ENCODE measurements around the gene NECAB2.

The NECAB2 gene

GRCh38 chr16:83964684-83965443 is 3.2 kb upstream of the NECAB2 start:
- FAIRE-seq (no peak), DNase-seq (ENCODE audit: insufficient read length, low spot score) (no peak)

DNA sequence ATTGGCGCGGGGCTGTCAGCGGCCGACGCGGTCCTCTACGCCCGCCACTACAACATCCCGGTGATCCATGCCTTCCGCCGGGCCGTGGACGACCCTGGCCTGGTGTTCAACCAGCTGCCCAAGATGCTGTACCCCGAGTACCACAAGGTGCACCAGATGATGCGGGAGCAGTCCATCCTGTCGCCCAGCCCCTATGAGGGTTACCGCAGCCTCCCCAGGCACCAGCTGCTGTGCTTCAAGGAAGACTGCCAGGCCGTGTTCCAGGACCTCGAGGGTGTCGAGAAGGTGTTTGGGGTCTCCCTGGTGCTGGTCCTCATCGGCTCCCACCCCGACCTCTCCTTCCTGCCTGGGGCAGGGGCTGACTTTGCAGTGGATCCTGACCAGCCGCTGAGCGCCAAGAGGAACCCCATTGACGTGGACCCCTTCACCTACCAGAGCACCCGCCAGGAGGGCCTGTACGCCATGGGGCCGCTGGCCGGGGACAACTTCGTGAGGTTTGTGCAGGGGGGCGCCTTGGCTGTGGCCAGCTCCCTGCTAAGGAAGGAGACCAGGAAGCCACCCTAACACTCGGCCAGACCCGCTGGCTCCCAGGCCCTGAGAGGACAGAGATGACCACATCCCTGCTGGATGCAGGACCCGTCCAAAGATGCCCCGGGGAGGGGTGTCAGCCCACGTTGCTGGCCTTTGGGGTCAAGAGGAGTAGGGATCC is 2.4 kb upstream of the NECAB2 start:
- DNase-seq (ENCODE audit: insufficient read length, low spot score) (no peak), FAIRE-seq (no peak)

GRCh38 chr16:83966153-83966696 is 1.8 kb upstream of the NECAB2 start:
- FAIRE-seq (no peak), DNase-seq (ENCODE audit: insufficient read length, low spot score) (no peak)

DNA sequence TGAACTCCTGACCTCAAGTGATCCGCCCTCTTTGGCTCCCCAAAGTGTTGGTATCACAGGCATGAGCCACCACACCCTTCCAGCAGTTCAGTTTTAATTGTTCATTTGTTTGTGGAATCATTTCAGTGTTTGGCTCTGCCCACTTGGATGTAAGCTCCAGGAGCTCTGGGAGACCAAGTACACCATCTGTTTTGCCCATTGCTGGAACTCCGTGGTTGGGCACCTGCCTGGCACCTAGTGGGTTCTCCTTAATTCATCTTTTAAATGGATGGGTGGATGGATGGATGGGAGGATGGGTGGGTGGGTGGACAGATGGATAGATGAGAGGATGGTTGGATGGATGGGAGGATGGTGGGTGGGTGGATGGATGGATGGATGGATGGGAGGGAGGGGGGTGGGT is 953 bp upstream of the NECAB2 start:
- DNase-seq (ENCODE audit: insufficient read length, low spot score), result no peak
- no peak for FAIRE-seq

DNA sequence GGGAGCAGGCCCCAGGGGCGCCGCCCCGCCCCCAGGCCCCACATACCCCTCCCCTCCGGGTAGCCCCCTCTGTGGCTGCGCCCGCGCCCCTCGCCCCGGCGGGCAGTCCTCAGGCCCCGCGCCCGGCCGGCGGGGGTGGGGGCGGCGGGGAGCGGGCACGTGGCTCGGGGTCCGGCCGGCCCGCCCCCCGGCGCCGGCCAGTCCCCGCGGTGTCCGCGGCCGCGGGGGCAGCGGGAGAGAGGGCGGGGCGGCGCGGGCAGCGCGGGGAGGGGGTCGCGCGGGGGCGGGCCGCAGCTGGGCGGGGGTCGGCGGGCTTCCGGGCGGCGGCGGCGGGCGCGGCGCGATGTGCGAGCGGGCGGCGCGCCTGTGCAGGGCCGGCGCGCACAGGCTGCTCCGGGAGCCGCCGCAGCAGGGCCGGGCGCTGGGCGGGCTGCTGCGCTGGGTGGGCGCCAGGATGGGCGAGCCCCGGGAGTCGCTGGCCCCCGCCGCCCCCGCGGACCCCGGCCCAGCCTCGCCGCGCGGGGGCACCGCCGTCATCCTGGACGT is 335 bp downstream of the NECAB2 start:
- FAIRE-seq, result no peak
- DNase-seq (ENCODE audit: insufficient read length, low spot score), result no peak

DNA sequence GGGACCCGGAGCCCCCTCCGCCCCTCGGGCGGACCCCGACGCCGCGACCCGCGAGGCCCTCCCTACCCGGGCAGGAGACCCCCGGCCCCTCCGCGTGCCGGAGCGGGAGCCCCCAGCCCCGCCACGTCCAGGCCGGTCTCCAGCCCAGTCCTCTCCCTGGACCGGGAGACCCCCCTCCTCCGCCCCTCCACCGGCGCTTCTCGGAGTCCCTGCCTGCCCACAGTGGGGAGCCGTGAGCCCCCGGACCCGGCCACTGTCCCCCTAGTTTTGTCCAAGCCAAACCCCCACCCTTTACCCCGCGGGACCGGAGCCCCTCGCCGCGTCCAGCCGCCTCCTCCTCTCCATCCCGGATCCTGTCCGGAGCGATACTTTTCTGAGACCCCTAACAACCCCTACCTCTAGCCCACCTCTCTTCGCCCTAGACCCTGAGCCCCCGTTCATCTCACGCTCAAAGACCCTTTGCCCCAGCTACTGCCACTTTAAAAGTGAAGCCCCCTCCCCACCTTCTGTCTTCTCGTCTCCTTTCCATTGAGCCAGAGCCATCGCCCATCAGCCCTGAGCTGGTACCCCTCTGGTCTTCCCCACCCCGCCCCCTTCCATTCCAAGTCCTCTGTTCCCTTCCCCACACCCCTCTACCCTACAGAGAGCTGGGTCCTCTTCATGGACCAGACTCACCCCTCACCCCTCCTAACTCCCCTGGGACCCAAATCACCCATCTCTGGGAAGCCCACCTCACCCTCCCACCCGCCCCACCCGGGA is 1.0 kb downstream of the NECAB2 start:
- FAIRE-seq (no peak), DNase-seq (ENCODE audit: insufficient read length, low spot score) (no peak)

DNA sequence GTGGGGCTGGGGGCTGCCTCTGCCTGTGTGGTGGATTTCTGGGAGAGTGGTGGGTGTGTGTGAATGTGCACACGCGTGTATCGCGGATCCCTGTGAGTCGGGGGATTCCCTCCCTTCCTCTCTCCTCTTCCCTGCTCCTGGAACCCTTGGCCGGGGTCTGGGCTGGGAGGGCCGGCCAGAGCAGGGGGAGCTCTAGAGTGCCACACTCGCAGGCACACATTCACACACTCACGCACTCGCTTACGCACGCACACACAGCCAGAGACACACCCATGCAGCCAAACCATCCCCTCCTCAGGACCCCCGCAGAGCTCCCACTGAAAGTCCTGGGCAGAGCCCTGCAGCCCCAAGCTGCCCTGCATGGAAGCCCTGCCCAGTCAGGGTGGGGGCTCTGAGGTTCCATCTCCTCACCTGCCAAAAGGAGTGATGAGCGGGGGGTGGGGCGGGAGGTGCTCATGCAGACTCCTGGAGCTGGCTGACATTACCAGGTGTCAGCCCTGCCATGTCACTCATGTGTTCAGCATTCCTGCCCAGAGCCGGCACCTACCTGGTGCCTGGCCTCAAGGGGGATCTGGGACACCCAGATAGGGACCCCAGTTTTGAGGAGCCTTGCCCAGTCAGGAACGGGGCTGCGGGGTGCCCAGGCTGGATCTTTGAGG is 1.9 kb downstream of the NECAB2 start:
- DNase-seq (ENCODE audit: insufficient read length, low spot score) (no peak), FAIRE-seq (no peak)

- DNase-seq (ENCODE audit: insufficient read length, low spot score) (no peak), FAIRE-seq (no peak)
Observed at GRCh38 chr16:83970430-83970815, 2.4 kb downstream of the NECAB2 start.

DNA sequence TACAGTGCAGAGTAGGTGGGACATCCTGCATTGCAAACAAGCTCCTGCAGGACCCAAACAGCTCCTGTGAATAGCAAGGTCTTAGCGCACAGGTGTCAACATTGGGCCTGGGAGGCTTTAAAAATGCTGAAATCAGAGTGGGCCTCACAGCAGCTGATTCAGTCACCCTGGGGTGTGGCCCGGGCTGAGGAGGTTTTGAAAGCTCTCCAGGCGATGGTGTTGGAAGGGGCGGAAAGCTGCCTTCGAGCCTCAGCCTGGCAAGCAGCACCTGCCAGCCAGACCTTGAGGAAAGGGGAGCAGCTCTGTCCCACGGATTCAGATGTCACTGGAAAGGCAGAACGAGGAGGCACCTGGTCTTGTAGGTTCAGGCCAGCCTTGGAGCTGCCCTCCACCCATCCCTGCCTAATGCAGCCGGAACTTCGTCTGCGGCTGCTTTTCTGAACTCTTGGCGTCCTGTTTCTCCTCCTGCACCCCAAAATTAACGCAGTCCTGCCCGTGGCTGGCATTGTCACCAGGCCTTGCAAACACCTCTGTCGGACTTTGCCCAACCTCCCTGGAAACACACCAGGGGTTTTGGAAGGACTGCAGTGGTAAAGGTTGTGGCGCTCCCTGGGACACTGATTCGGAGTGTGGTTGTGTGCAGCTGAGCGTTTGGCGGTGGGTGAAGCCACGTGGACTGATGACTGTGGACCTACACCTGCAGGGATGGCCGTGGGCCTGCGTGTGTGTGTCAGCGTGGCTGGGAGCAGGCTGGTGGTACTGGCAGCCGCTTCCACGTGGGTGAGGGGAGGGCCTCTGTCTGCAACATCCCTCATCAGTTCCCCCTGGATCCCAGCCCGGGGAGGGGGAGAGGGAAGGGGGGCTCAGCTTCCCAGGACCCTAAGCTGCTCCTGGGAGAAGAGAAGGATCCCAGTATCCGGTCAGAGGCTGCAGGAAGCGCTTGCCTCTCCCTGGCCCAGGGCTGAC is 3.4 kb downstream of the NECAB2 start:
- DNase-seq (ENCODE audit: insufficient read length, low spot score) (no peak), FAIRE-seq (no peak)

DNA sequence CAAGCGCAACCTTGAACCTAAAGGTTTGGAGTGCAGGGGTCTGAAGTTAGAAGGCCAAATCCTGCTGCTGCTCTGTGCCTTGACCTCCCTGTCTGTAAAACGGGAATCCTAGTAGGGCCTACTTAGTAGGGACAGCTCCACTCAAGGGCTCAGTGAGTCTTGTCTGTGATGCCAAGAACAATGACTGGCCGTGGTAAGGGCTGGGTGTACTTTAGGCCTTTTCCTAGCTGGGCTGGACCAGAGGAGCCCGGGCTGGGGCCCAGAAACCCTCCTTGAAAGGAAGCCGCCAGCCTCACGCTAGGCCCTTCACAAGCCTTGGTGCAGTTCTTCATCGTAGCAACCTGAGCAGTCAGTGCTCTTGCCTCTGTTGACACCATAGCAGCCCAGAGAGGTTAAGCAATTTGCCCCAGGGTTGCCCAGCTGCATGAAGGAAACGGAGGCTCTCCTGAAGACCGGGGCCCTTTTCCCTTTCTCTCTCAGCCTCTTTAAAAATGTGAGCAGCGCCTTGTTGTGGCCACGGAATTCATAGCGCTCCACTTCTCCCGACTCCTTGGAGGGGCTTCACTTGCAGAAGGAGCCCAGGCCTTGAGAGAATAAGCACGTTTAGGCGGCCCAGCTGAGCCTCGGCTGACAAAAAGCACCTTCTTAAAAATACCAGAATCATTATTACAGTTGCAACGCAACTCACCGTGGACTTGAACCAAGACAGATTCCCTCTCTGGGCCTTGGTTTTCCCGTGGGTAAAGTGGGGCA is 4.4 kb downstream of the NECAB2 start:
- DNase-seq (ENCODE audit: insufficient read length, low spot score), result no peak
- FAIRE-seq, result no peak

DNA sequence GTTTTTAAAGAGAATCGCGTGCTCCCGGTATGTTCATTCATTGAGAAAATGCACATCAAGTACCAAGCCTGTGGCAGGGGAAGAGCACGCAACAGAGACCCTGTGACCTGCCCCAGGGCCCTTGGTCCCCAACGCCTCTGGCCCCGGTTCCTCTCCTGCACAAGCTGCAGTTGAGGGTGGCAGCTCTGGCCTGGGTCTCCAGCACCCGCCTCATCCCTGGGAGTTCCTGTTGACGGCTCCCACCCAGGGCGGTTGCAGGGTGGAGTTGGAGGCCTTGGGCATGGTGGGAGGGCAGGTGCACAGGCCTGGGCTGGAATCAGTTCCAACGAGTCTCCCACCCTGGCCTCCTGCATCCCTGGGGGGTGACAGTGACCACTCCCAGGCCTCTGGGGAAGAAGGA is 5.0 kb downstream of the NECAB2 start:
- DNase-seq (ENCODE audit: insufficient read length, low spot score) (no peak), FAIRE-seq (no peak)

DNA sequence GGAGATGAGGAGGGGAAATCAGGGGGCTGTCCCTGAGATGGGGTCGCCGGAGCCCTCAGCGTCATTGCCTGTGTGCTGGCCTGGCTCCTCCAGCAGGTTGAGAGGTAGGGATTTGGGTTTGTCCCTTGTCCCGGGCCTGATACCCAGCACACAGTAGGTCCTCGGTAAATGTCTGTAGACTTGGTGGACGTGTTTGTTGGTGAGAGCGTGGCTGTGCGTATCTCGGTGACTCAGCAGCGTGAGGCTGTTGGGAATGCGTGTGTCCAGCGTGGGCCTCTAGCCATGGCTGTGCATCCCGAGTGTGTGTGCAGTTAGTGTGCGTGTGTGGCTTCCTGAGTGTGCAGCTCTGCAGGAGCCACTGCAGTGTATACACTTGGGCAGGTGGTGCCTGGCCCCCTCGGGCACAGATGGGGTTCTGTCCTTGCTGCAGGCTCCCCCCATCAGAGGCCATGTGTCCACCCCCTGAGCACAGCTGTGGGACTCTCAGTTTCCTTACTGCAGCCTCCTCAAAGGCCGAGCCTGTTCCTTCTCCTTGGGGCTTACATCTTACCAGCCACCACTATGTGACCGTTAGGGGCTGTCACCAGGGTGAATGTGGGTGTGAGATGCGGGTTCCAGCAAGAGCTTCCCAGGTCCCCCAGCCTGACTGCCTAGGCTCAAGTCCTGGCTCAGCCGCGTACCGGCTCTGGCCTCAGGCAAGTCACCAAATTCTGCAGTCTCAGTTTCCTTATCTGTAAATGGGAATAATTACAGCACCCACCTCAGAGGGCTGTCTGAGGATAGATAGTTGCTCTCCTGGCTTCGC is 5.7 kb downstream of the NECAB2 start:
- DNase-seq (ENCODE audit: insufficient read length, low spot score) (no peak), FAIRE-seq (no peak)

GRCh38 chr16:83974475-83974874 is 6.4 kb downstream of the NECAB2 start:
- no peak for FAIRE-seq
- DNase-seq (ENCODE audit: insufficient read length, low spot score), result no peak

GRCh38 chr16:83975590-83976260 is 7.7 kb downstream of the NECAB2 start:
- no peak for DNase-seq (ENCODE audit: insufficient read length, low spot score)
- no peak for FAIRE-seq

DNA sequence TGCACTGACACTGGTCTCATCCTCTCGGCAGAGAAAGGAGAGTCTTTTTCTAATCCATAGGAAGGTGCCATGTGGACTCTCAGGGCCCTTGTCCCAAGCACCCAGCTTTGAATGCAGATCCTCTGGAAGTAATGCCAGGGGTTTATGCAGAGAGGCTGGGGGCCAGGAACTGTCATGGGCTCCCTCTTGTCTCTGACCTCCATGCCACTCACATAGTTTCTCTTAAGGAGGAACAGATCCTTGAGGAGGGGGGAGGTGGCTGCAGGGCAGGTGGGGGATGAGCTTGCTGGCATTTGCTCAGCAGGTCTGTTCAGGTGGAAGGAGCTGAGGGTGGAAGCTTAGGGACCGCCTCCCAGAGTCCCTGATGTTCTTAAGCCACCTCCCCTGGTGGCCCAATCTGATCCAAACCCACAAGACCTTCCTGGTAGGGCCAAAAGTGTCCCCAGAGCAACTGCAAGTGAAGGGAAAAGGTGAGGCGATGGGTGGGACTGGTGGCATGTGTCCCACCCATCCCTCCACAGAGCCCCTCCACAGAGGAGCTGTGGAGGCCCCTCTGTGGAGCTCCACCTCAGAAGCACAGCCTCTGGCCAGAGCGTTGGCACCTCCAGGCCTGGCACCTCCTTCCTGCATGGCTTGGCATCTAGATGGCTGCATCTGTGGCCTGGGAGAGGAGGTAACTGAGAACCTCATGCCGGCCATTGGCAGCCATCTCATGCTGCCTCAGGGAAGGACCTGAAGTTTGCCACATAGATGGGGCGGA is 9.2 kb downstream of the NECAB2 start:
- DNase-seq (ENCODE audit: insufficient read length, low spot score), result no peak
- no peak for FAIRE-seq

GRCh38 chr16:83978401-83978904 is 10.4 kb downstream of the NECAB2 start:
- FAIRE-seq, result no peak

More at GRCh38 chr16:83978401-83978904, 10.4 kb downstream of the NECAB2 start:
- no peak for DNase-seq (ENCODE audit: insufficient read length, low spot score)

Measured in GM19239 (cell line).